Measurements from ENCODE around the gene GP1BA. TPM values are rescaled to one million over a fixed set of nuclear protein-coding genes. Genes with fewer than 3 reads are reported as not detected.

Gene GP1BA
- total RNA-seq, 1 experiment from 2014 or later = 0.15 TPM

- no peak for TF ChIP-seq REST (IDR thresholded peaks at IDR 0.05; ENCODE audit: insufficient read depth in 1 of 2, low read depth in 2 of 2, low read length in 1 of 2)
- no peak for TF ChIP-seq SIN3A (IDR thresholded peaks at IDR 0.05; ENCODE audit: borderline replicate concordance, insufficient read depth, low read depth, low read length)
- TF ChIP-seq POLR2AphosphoS5 (IDR thresholded peaks at IDR 0.05; ENCODE audit: low read depth, low read length) = no peak
- TF ChIP-seq CTCF (IDR thresholded peaks at IDR 0.05) = no peak
- no peak for TF ChIP-seq TCF7L2 (IDR thresholded peaks at IDR 0.05; ENCODE audit: low read depth, low read length)
- TSS peak; percentile 31 for BruUV-seq (replicated peaks)
- ATAC-seq (no peak), DNase-seq (ENCODE audit: low read depth, low spot score) (no peak)
- in situ Hi-C loops (cut with HindIII; ENCODE audit: low pct_unique_long_range_greater_than_20kb, low sequenced_read_pairs) = no loop called here
- CTCF ChIA-PET = no interaction called here
- H3K27me3 ChIP-seq (ENCODE audit: control insufficient read depth, insufficient read depth, low read length) = no peaks in the 10 kb centered on the region
- H3K36me3 ChIP-seq (ENCODE audit: control insufficient read depth, insufficient read depth, low read length) = peaks cover 11% of the 10 kb centered on the region
- intact Hi-C loops (cut with micrococcal nuclease; ENCODE audit: unreplicated experiment) = no loop called here
- peaks cover 9% of the 10 kb centered on the region for H3K4me1 ChIP-seq (ENCODE audit: control insufficient read depth, insufficient read depth, low read length)
- H3K9me3 ChIP-seq (ENCODE audit: control insufficient read depth, insufficient read depth, low read depth, low read length) = no peaks in the 10 kb centered on the region
- POLR2A ChIA-PET = no interaction called here
- no peak overlapping the region for H3K4me3 ChIP-seq (ENCODE audit: low read depth in 2 of 2, low read length in 2 of 2)
- no peak overlapping the region for H3K27ac ChIP-seq (ENCODE audit: low read length)
Observed at GRCh38 chr17:4937553-4937952, 5.5 kb downstream of the GP1BA start.

- POLR2A ChIA-PET = no interaction called here
- Histone ChIP-seq H3K27ac (ENCODE audit: low read length) (no peak overlapping the region), H3K36me3 (ENCODE audit: control insufficient read depth, insufficient read depth, low read length) (peaks cover 11% of the 10 kb centered on the region), H3K4me1 (ENCODE audit: control insufficient read depth, insufficient read depth, low read length) (peaks cover 14% of the 10 kb centered on the region), H3K27me3 (ENCODE audit: control insufficient read depth, insufficient read depth, low read length) (no peaks in the 10 kb centered on the region), H3K9me3 (ENCODE audit: control insufficient read depth, insufficient read depth, low read depth, low read length) (no peaks in the 10 kb centered on the region), H3K4me3 (ENCODE audit: low read depth in 2 of 2, low read length in 2 of 2) (no peak overlapping the region)
- DNase-seq (ENCODE audit: low read depth, low spot score) (no peak), ATAC-seq (no peak)
- intact Hi-C loops (cut with micrococcal nuclease; ENCODE audit: unreplicated experiment) = no loop called here
- no TSS peak for BruUV-seq (replicated peaks)
- in situ Hi-C loops (cut with HindIII; ENCODE audit: low pct_unique_long_range_greater_than_20kb, low sequenced_read_pairs) = no loop called here
- CTCF ChIA-PET = no interaction called here
- TF ChIP-seq REST (IDR thresholded peaks at IDR 0.05; ENCODE audit: insufficient read depth in 1 of 2, low read depth in 2 of 2, low read length in 1 of 2) (no peak), SIN3A (IDR thresholded peaks at IDR 0.05; ENCODE audit: borderline replicate concordance, insufficient read depth, low read depth, low read length) (no peak), CTCF (IDR thresholded peaks at IDR 0.05) (no peak), POLR2AphosphoS5 (IDR thresholded peaks at IDR 0.05; ENCODE audit: low read depth, low read length) (no peak), TCF7L2 (IDR thresholded peaks at IDR 0.05; ENCODE audit: low read depth, low read length) (no peak)
Observed at GRCh38 chr17:4938069-4938491, 6.0 kb downstream of the GP1BA start.
